ENCODE measurements around the gene RIMKLA. TPM values are rescaled to one million over a fixed set of nuclear protein-coding genes. Genes with fewer than 3 reads are reported as not detected.

RIMKLA gene
- total RNA-seq, 1 donor from 2014 or later: 0.20 TPM

DNA sequence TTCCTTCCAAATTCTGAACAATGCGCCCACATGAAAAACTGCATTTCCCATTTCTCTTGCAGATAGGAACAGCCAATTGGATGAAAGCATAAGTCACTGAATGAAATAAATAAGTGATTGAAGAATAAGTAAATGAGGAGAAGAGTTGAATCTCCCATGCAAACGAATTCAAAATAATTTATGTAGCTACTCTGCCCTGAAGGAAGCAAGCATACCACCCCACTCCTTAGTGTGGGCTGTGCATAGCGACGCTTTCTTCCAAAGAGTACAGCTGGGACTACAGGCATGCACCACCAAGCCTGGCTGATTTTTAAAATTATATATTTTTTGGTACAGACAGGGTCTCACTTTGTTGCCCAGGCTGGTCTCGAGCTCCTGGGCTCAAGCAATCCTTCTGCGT lies 16.5 kb upstream of the RIMKLA start:
- Histone ChIP-seq H3K27me3 (ENCODE audit: insufficient read depth, low read length) (peaks cover 10% of the 10 kb centered on the region), H3K4me3 (ENCODE audit: insufficient read depth, low read depth, low read length) (no peak overlapping the region), H3K36me3 (ENCODE audit: insufficient read depth, low read length) (no peaks in the 10 kb centered on the region), H4K20me1 (ENCODE audit: insufficient read depth, low read length) (no peaks in the 10 kb centered on the region), H3K79me2 (ENCODE audit: insufficient read depth, low read length) (no peaks in the 10 kb centered on the region), H2AFZ (ENCODE audit: low read depth, low read length) (no peak overlapping the region), H3K4me2 (ENCODE audit: low read length) (no peak overlapping the region), H3K4me1 (ENCODE audit: insufficient read depth, low read length) (no peaks in the 10 kb centered on the region), H3K9ac (ENCODE audit: low read length) (no peak overlapping the region), H3K27ac (ENCODE audit: low read depth, low read length) (no peak overlapping the region), H3K9me3 (ENCODE audit: insufficient read depth, low read depth, low read length) (no peaks in the 10 kb centered on the region)
- Mint-ChIP-seq H3K36me3 (ENCODE audit: low read depth, unreplicated experiment) (no peaks in the 10 kb centered on the region), H3K9me3 (ENCODE audit: unreplicated experiment) (no peaks in the 10 kb centered on the region), H3K4me1 (ENCODE audit: low read depth, unreplicated experiment) (peaks cover 3% of the 10 kb centered on the region), H3K27ac (ENCODE audit: unreplicated experiment) (no peak overlapping the region), H3K4me3 (ENCODE audit: unreplicated experiment) (no peak overlapping the region), H3K27me3 (ENCODE audit: low read depth, unreplicated experiment) (peaks cover 7% of the 10 kb centered on the region)
- FAIRE-seq: no peak
- no peak for DNase-seq (ENCODE audit: low read depth)
- TF ChIP-seq, protein P1, sequence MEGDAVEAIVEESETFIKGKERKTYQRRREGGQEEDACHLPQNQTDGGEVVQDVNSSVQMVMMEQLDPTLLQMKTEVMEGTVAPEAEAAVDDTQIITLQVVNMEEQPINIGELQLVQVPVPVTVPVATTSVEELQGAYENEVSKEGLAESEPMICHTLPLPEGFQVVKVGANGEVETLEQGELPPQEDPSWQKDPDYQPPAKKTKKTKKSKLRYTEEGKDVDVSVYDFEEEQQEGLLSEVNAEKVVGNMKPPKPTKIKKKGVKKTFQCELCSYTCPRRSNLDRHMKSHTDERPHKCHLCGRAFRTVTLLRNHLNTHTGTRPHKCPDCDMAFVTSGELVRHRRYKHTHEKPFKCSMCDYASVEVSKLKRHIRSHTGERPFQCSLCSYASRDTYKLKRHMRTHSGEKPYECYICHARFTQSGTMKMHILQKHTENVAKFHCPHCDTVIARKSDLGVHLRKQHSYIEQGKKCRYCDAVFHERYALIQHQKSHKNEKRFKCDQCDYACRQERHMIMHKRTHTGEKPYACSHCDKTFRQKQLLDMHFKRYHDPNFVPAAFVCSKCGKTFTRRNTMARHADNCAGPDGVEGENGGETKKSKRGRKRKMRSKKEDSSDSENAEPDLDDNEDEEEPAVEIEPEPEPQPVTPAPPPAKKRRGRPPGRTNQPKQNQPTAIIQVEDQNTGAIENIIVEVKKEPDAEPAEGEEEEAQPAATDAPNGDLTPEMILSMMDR (IDR thresholded peaks at IDR 0.05; ENCODE audit: insufficient read depth, low read depth, low read length): no peak
- no peak for TF ChIP-seq EZH2 (IDR thresholded peaks at IDR 0.05; ENCODE audit: insufficient read depth, low read length)

DNA sequence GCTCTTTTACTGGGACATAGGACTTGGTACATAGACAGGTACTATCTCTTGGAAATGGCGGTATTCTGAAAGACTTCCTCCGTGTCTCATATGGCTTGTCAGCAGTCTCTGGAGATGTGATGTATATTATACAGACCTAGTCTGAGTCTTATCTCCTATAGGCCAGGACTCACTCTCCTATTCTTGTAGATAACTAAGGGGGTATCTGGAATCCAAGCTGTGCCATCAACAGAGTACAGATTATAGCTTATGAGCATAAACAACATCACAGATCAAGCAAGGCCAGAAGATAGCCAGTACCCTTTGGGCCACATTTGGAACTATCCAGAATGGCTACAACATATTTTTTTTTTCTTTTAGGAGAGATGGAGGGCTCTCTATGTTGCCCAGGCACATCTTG lies 16.1 kb upstream of the RIMKLA start:
- TF ChIP-seq, protein P1 (IDR thresholded peaks at IDR 0.05; ENCODE audit: insufficient read depth, low read depth, low read length): no peak
- TF ChIP-seq EZH2 (IDR thresholded peaks at IDR 0.05; ENCODE audit: insufficient read depth, low read length): no peak
- Mint-ChIP-seq H3K9me3 (ENCODE audit: unreplicated experiment) (no peaks in the 10 kb centered on the region), H3K36me3 (ENCODE audit: low read depth, unreplicated experiment) (no peaks in the 10 kb centered on the region), H3K4me1 (ENCODE audit: low read depth, unreplicated experiment) (peaks cover 3% of the 10 kb centered on the region), H3K4me3 (ENCODE audit: unreplicated experiment) (no peak overlapping the region), H3K27ac (ENCODE audit: unreplicated experiment) (no peak overlapping the region), H3K27me3 (ENCODE audit: low read depth, unreplicated experiment) (peaks cover 9% of the 10 kb centered on the region)
- Histone ChIP-seq H3K79me2 (ENCODE audit: insufficient read depth, low read length) (no peaks in the 10 kb centered on the region), H3K36me3 (ENCODE audit: insufficient read depth, low read length) (no peaks in the 10 kb centered on the region), H3K4me2 (ENCODE audit: low read length) (no peak overlapping the region), H3K9ac (ENCODE audit: low read length) (no peak overlapping the region), H4K20me1 (ENCODE audit: insufficient read depth, low read length) (no peaks in the 10 kb centered on the region), H3K4me1 (ENCODE audit: insufficient read depth, low read length) (no peaks in the 10 kb centered on the region), H3K27ac (ENCODE audit: low read depth, low read length) (no peak overlapping the region), H2AFZ (ENCODE audit: low read depth, low read length) (no peak overlapping the region), H3K4me3 (ENCODE audit: insufficient read depth, low read depth, low read length) (no peak overlapping the region), H3K9me3 (ENCODE audit: insufficient read depth, low read depth, low read length) (no peaks in the 10 kb centered on the region), H3K27me3 (ENCODE audit: insufficient read depth, low read length) (peaks cover 14% of the 10 kb centered on the region)
- no peak for FAIRE-seq
- no peak for DNase-seq (ENCODE audit: low read depth)

DNA sequence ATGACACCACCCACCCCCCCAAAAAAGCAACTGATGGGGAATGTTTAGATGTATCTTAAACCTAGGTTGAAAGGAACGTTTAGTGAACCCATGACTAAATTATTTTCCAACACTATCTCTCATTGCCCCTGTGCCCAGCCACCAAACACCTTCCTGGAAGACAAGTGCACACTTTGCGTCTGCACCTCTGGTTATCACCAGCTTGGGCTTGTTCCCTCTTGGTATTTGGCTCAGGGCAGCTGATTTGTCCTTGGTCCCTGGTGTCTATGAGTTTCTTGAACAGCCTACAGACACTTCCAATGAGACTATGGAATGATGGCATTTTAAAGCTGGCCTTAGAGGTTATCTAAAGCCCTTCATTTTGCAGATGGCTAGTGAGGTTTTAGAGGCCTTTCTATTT lies 15.5 kb upstream of the RIMKLA start:
- Mint-ChIP-seq H3K36me3 (ENCODE audit: low read depth, unreplicated experiment) (no peaks in the 10 kb centered on the region), H3K27ac (ENCODE audit: unreplicated experiment) (no peak overlapping the region), H3K27me3 (ENCODE audit: low read depth, unreplicated experiment) (peaks cover 9% of the 10 kb centered on the region), H3K9me3 (ENCODE audit: unreplicated experiment) (no peaks in the 10 kb centered on the region), H3K4me3 (ENCODE audit: unreplicated experiment) (no peak overlapping the region), H3K4me1 (ENCODE audit: low read depth, unreplicated experiment) (peaks cover 3% of the 10 kb centered on the region)
- no peak overlapping the region for H2AFZ ChIP-seq (ENCODE audit: low read depth, low read length)
- H3K27ac ChIP-seq (ENCODE audit: low read depth, low read length): no peak overlapping the region
- DNase-seq (ENCODE audit: low read depth) (no peak), FAIRE-seq (no peak)
- H3K4me1 ChIP-seq (ENCODE audit: insufficient read depth, low read length): no peaks in the 10 kb centered on the region
- no peak overlapping the region for H3K4me2 ChIP-seq (ENCODE audit: low read length)
- no peak overlapping the region for H3K9ac ChIP-seq (ENCODE audit: low read length)
- H3K4me3 ChIP-seq (ENCODE audit: insufficient read depth, low read depth, low read length): no peak overlapping the region
- TF ChIP-seq EZH2 (IDR thresholded peaks at IDR 0.05; ENCODE audit: insufficient read depth, low read length): no peak
- TF ChIP-seq, protein P1 (IDR thresholded peaks at IDR 0.05; ENCODE audit: insufficient read depth, low read depth, low read length): no peak
- H3K79me2 ChIP-seq (ENCODE audit: insufficient read depth, low read length): no peaks in the 10 kb centered on the region
- no peaks in the 10 kb centered on the region for H3K36me3 ChIP-seq (ENCODE audit: insufficient read depth, low read length)
- no peaks in the 10 kb centered on the region for H4K20me1 ChIP-seq (ENCODE audit: insufficient read depth, low read length)
- H3K27me3 ChIP-seq (ENCODE audit: insufficient read depth, low read length): peaks cover 17% of the 10 kb centered on the region
- no peaks in the 10 kb centered on the region for H3K9me3 ChIP-seq (ENCODE audit: insufficient read depth, low read depth, low read length)
